ENCODE results near the gene ACAA2.

ACAA2 gene

GRCh38 chr18:49753643-49754042, 59.7 kb downstream of the ACAA2 start:
- no peak overlapping the region for H3K9ac ChIP-seq (ENCODE audit: low read length)
- H3K36me3 ChIP-seq (ENCODE audit: control insufficient read depth, insufficient read depth, low read length) = no peaks in the 10 kb centered on the region
- no peaks in the 10 kb centered on the region for H3K27me3 ChIP-seq (ENCODE audit: control insufficient read depth, insufficient read depth, low read length)
- no peaks in the 10 kb centered on the region for H3K4me1 ChIP-seq (ENCODE audit: control insufficient read depth, insufficient read depth, low read length)
- no peak overlapping the region for H3K27ac ChIP-seq (ENCODE audit: low read depth, low read length)
- H3K4me3 ChIP-seq (ENCODE audit: low read length) = no peak overlapping the region

GRCh38 chr18:49752095-49752457, 61.3 kb downstream of the ACAA2 start:
- Histone ChIP-seq H3K4me1 (ENCODE audit: control insufficient read depth, insufficient read depth, low read length) (no peaks in the 10 kb centered on the region), H3K4me3 (ENCODE audit: low read length) (no peak overlapping the region), H3K9ac (ENCODE audit: low read length) (no peak overlapping the region), H3K36me3 (ENCODE audit: control insufficient read depth, insufficient read depth, low read length) (no peaks in the 10 kb centered on the region), H3K27me3 (ENCODE audit: control insufficient read depth, insufficient read depth, low read length) (no peaks in the 10 kb centered on the region), H3K27ac (ENCODE audit: low read depth, low read length) (no peak overlapping the region)

GRCh38 chr18:49751427-49752094, 61.8 kb downstream of the ACAA2 start:
- Histone ChIP-seq H3K9ac (ENCODE audit: low read length) (no peak overlapping the region), H3K27me3 (ENCODE audit: control insufficient read depth, insufficient read depth, low read length) (no peaks in the 10 kb centered on the region), H3K36me3 (ENCODE audit: control insufficient read depth, insufficient read depth, low read length) (no peaks in the 10 kb centered on the region), H3K27ac (ENCODE audit: low read depth, low read length) (no peak overlapping the region), H3K4me3 (ENCODE audit: low read length) (no peak overlapping the region), H3K4me1 (ENCODE audit: control insufficient read depth, insufficient read depth, low read length) (no peaks in the 10 kb centered on the region)

- Histone ChIP-seq H3K36me3 (ENCODE audit: control insufficient read depth, insufficient read depth, low read length) (no peaks in the 10 kb centered on the region), H3K27me3 (ENCODE audit: control insufficient read depth, insufficient read depth, low read length) (no peaks in the 10 kb centered on the region), H3K27ac (ENCODE audit: low read depth, low read length) (no peak overlapping the region), H3K9ac (ENCODE audit: low read length) (no peak overlapping the region), H3K4me3 (ENCODE audit: low read length) (no peak overlapping the region), H3K4me1 (ENCODE audit: control insufficient read depth, insufficient read depth, low read length) (no peaks in the 10 kb centered on the region)
Observed at GRCh38 chr18:49749563-49749962, 63.8 kb downstream of the ACAA2 start.

- Histone ChIP-seq H3K4me3 (ENCODE audit: low read length) (no peak overlapping the region), H3K9ac (ENCODE audit: low read length) (no peak overlapping the region), H3K27me3 (ENCODE audit: control insufficient read depth, insufficient read depth, low read length) (no peaks in the 10 kb centered on the region), H3K27ac (ENCODE audit: low read depth, low read length) (no peak overlapping the region), H3K4me1 (ENCODE audit: control insufficient read depth, insufficient read depth, low read length) (no peaks in the 10 kb centered on the region), H3K36me3 (ENCODE audit: control insufficient read depth, insufficient read depth, low read length) (no peaks in the 10 kb centered on the region)
Observed at GRCh38 chr18:49747876-49748275, 65.5 kb downstream of the ACAA2 start.

- no peak overlapping the region for H3K9ac ChIP-seq (ENCODE audit: low read length)
- no peak overlapping the region for H3K4me3 ChIP-seq (ENCODE audit: low read length)
- no peaks in the 10 kb centered on the region for H3K36me3 ChIP-seq (ENCODE audit: control insufficient read depth, insufficient read depth, low read length)
- no peaks in the 10 kb centered on the region for H3K4me1 ChIP-seq (ENCODE audit: control insufficient read depth, insufficient read depth, low read length)
- H3K27me3 ChIP-seq (ENCODE audit: control insufficient read depth, insufficient read depth, low read length) = no peaks in the 10 kb centered on the region
- no peak overlapping the region for H3K27ac ChIP-seq (ENCODE audit: low read depth, low read length)
Observed at GRCh38 chr18:49745045-49746014, 68.0 kb downstream of the ACAA2 start.

GRCh38 chr18:49744376-49745008, 68.8 kb downstream of the ACAA2 start:
- H3K36me3 ChIP-seq (ENCODE audit: control insufficient read depth, insufficient read depth, low read length) = no peaks in the 10 kb centered on the region
- H3K27ac ChIP-seq (ENCODE audit: low read depth, low read length) = no peak overlapping the region
- H3K9ac ChIP-seq (ENCODE audit: low read length) = no peak overlapping the region
- H3K4me3 ChIP-seq (ENCODE audit: low read length) = no peak overlapping the region
- H3K4me1 ChIP-seq (ENCODE audit: control insufficient read depth, insufficient read depth, low read length) = no peaks in the 10 kb centered on the region
- H3K27me3 ChIP-seq (ENCODE audit: control insufficient read depth, insufficient read depth, low read length) = no peaks in the 10 kb centered on the region

- H3K27ac ChIP-seq (ENCODE audit: low read depth, low read length) = no peak overlapping the region
- H3K36me3 ChIP-seq (ENCODE audit: control insufficient read depth, insufficient read depth, low read length) = no peaks in the 10 kb centered on the region
- no peak overlapping the region for H3K9ac ChIP-seq (ENCODE audit: low read length)
- H3K27me3 ChIP-seq (ENCODE audit: control insufficient read depth, insufficient read depth, low read length) = no peaks in the 10 kb centered on the region
- no peaks in the 10 kb centered on the region for H3K4me1 ChIP-seq (ENCODE audit: control insufficient read depth, insufficient read depth, low read length)
- H3K4me3 ChIP-seq (ENCODE audit: low read length) = no peak overlapping the region
Observed at GRCh38 chr18:49743117-49743567, 70.2 kb downstream of the ACAA2 start.

- Histone ChIP-seq H3K4me1 (ENCODE audit: control insufficient read depth, insufficient read depth, low read length) (no peaks in the 10 kb centered on the region), H3K4me3 (ENCODE audit: low read length) (no peak overlapping the region), H3K27ac (ENCODE audit: low read depth, low read length) (no peak overlapping the region), H3K36me3 (ENCODE audit: control insufficient read depth, insufficient read depth, low read length) (no peaks in the 10 kb centered on the region), H3K27me3 (ENCODE audit: control insufficient read depth, insufficient read depth, low read length) (no peaks in the 10 kb centered on the region), H3K9ac (ENCODE audit: low read length) (no peak overlapping the region)
Observed at GRCh38 chr18:49742316-49743116, 70.8 kb downstream of the ACAA2 start.

GRCh38 chr18:49739275-49739674, 74.1 kb downstream of the ACAA2 start:
- Histone ChIP-seq H3K36me3 (ENCODE audit: control insufficient read depth, insufficient read depth, low read length) (no peaks in the 10 kb centered on the region), H3K4me1 (ENCODE audit: control insufficient read depth, insufficient read depth, low read length) (no peaks in the 10 kb centered on the region), H3K9ac (ENCODE audit: low read length) (no peak overlapping the region), H3K4me3 (ENCODE audit: low read length) (no peak overlapping the region), H3K27ac (ENCODE audit: low read depth, low read length) (no peak overlapping the region), H3K27me3 (ENCODE audit: control insufficient read depth, insufficient read depth, low read length) (no peaks in the 10 kb centered on the region)

- no peak overlapping the region for H3K27ac ChIP-seq (ENCODE audit: low read depth, low read length)
- no peaks in the 10 kb centered on the region for H3K36me3 ChIP-seq (ENCODE audit: control insufficient read depth, insufficient read depth, low read length)
- H3K9ac ChIP-seq (ENCODE audit: low read length) = no peak overlapping the region
- H3K4me3 ChIP-seq (ENCODE audit: low read length) = no peak overlapping the region
- no peaks in the 10 kb centered on the region for H3K27me3 ChIP-seq (ENCODE audit: control insufficient read depth, insufficient read depth, low read length)
- H3K4me1 ChIP-seq (ENCODE audit: control insufficient read depth, insufficient read depth, low read length) = no peaks in the 10 kb centered on the region
Observed at GRCh38 chr18:49738721-49739120, 74.6 kb downstream of the ACAA2 start.

GRCh38 chr18:49734836-49735235, 78.5 kb downstream of the ACAA2 start:
- Histone ChIP-seq H3K4me3 (ENCODE audit: low read length) (no peak overlapping the region), H3K4me1 (ENCODE audit: control insufficient read depth, insufficient read depth, low read length) (no peaks in the 10 kb centered on the region), H3K36me3 (ENCODE audit: control insufficient read depth, insufficient read depth, low read length) (no peaks in the 10 kb centered on the region), H3K27ac (ENCODE audit: low read depth, low read length) (no peak overlapping the region), H3K27me3 (ENCODE audit: control insufficient read depth, insufficient read depth, low read length) (no peaks in the 10 kb centered on the region), H3K9ac (ENCODE audit: low read length) (no peak overlapping the region)

All from rectal smooth muscle tissue (tissue), 1 donor.